ENCODE data around the gene RNF6.

The RNF6 gene

GRCh38 chr13:26225896-26226617 lies 3.9 kb upstream of the RNF6 start:
- DNase-seq = peak; percentile 74

GRCh38 chr13:26222520-26223046 lies 469 bp upstream of the RNF6 start:
- no peak for DNase-seq

- no peak for DNase-seq
Measured at GRCh38 chr13:26221399-26221720, 754 bp downstream of the RNF6 start.

GRCh38 chr13:26220575-26220974 lies 1.5 kb downstream of the RNF6 start:
- DNase-seq = no peak

- DNase-seq = no peak
Measured at GRCh38 chr13:26219726-26220125, 2.4 kb downstream of the RNF6 start.

- DNase-seq = no peak
Measured at GRCh38 chr13:26216042-26216441, 6.1 kb downstream of the RNF6 start.

- DNase-seq = no peak
Measured at GRCh38 chr13:26213982-26214381, 8.1 kb downstream of the RNF6 start.

GRCh38 chr13:26213345-26213744 lies 8.8 kb downstream of the RNF6 start:
- DNase-seq = no peak

- no peak for DNase-seq
Measured at GRCh38 chr13:26208287-26208686, 13.8 kb downstream of the RNF6 start.

GRCh38 chr13:26202365-26202972 lies 19.6 kb downstream of the RNF6 start:
- no peak for DNase-seq

GRCh38 chr13:26200811-26201210 lies 21.3 kb downstream of the RNF6 start:
- DNase-seq = no peak

GRCh38 chr13:26198116-26198515 lies 24.0 kb downstream of the RNF6 start:
- DNase-seq = no peak

- no peak for DNase-seq
Measured at GRCh38 chr13:26197298-26197697, 24.8 kb downstream of the RNF6 start.

- no peak for DNase-seq
Measured at GRCh38 chr13:26186995-26187394, 35.1 kb downstream of the RNF6 start.

GRCh38 chr13:26186118-26186870 lies 35.8 kb downstream of the RNF6 start:
- DNase-seq = peak; percentile 93

GRCh38 chr13:26185720-26186117 lies 36.4 kb downstream of the RNF6 start:
- DNase-seq = no peak

GRCh38 chr13:26184791-26185250 lies 37.3 kb downstream of the RNF6 start:
- peak; percentile 75 for DNase-seq

GRCh38 chr13:26183416-26183815 lies 38.7 kb downstream of the RNF6 start:
- DNase-seq = no peak

GRCh38 chr13:26179344-26179743 lies 42.8 kb downstream of the RNF6 start:
- DNase-seq = no peak

- DNase-seq = no peak
Measured at GRCh38 chr13:26168835-26169234, 53.3 kb downstream of the RNF6 start.

- DNase-seq = no peak
Measured at GRCh38 chr13:26168237-26168814, 53.8 kb downstream of the RNF6 start.

GRCh38 chr13:26163812-26164211 lies 58.3 kb downstream of the RNF6 start:
- DNase-seq = no peak

Measured in right hindlimb (tissue), 1 donor.